Nephron (organoid): Measurements from ENCODE around the gene TBXT.
"Not testable (repeated sequence)": the region's sequence is repeated elsewhere in the genome, so short reads cannot be mapped to it uniquely, and the experiment has no call there.

ENCODE experiments used
- H3K27ac Mint-ChIP-seq, 3 experiments: 2 replicates each; pipeline ENCODE4 v1.8.0; 2020; ENCODE audit warnings: mixed read lengths in 3 of 3, mild to moderate bottlenecking in 2 of 3, moderate library complexity in 1 of 3
- H3K27me3 Mint-ChIP-seq: 2 replicates; pipeline ENCODE4 v1.8.0; 2021; ENCODE audit warnings: low read depth, mild to moderate bottlenecking, moderate library complexity, mixed read lengths
- H3K36me3 Mint-ChIP-seq: 2 replicates; pipeline ENCODE4 v1.8.0; 2020; ENCODE audit warnings: low read depth, mixed read lengths
- H3K4me1 Mint-ChIP-seq: 2 replicates; pipeline ENCODE4 v1.8.0; 2020; ENCODE audit warnings: mixed read lengths
- H3K4me3 Mint-ChIP-seq, 3 experiments: 2 replicates each; pipeline ENCODE4 v1.8.0; 2020; ENCODE audit warnings: mild to moderate bottlenecking in 3 of 3, mixed read lengths in 3 of 3, moderate library complexity in 2 of 3
- H3K9me3 Mint-ChIP-seq: 2 replicates; pipeline ENCODE4 v1.8.0; 2020; ENCODE audit warnings: mixed read lengths
- TF ChIP-seq, protein P1 (sequence below), 3 experiments: fragments of 200-600 bp; sonication (generic); IDR thresholded peaks; one replicate each; pipeline ENCODE4 v1.5.0; 2021; ENCODE audit warnings: antibody characterized with exemption in 3 of 3; ENCODE audit not compliant: unreplicated experiment in 3 of 3

Gene TBXT

DNA sequence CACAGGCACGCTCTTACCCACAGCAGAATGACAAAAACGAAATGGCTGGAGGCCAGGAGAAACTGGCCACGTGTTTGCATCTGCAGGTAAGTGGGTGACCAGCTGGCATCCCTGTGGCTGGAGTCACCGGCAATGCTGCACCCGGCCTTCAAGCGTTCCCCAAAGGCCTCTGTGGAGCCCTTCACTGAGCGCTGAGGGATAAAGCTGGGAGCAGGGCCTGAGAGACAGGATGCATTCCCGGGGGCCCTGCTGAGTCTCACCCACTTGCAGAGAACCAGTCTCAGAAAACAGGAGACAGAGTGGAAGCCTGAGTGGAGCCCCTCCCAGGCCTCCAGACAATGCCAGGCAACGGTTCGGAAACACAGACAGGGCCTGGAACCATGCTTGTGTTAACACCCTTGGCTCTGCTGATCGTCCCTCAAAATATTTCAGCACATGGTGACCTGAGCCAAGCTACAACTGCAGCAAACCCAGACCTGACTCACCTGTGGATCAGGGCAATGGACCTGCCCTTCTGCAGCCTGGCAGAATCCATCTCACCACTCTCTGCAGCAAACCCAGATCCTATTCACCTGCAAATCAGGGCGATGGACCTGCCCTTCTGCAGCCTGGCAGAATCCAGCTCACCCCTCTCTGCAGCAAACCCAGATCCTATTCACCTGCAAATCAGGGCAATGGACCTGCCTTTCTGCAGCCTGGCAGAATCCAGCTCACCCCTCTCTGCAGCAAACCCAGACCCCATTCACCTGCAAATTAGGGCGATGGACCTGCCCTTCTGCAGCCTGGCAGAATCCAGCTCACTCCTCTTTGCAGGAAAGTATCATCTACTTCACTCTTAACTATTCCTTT is 39.8 kb downstream of the TBXT start:
- Mint-ChIP-seq H3K36me3 (no peaks in the 10 kb centered on the region), H3K27me3 (peaks cover 12% of the 10 kb centered on the region), H3K4me1 (no peaks in the 10 kb centered on the region), H3K9me3 (no peaks in the 10 kb centered on the region), H3K27ac (no peak overlapping the region), H3K4me3 (no peak overlapping the region)
- TF ChIP-seq, protein P1, sequence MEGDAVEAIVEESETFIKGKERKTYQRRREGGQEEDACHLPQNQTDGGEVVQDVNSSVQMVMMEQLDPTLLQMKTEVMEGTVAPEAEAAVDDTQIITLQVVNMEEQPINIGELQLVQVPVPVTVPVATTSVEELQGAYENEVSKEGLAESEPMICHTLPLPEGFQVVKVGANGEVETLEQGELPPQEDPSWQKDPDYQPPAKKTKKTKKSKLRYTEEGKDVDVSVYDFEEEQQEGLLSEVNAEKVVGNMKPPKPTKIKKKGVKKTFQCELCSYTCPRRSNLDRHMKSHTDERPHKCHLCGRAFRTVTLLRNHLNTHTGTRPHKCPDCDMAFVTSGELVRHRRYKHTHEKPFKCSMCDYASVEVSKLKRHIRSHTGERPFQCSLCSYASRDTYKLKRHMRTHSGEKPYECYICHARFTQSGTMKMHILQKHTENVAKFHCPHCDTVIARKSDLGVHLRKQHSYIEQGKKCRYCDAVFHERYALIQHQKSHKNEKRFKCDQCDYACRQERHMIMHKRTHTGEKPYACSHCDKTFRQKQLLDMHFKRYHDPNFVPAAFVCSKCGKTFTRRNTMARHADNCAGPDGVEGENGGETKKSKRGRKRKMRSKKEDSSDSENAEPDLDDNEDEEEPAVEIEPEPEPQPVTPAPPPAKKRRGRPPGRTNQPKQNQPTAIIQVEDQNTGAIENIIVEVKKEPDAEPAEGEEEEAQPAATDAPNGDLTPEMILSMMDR (IDR thresholded peaks at IDR 0.05; ENCODE audit: unreplicated experiment in 3 of 3): no peak

DNA sequence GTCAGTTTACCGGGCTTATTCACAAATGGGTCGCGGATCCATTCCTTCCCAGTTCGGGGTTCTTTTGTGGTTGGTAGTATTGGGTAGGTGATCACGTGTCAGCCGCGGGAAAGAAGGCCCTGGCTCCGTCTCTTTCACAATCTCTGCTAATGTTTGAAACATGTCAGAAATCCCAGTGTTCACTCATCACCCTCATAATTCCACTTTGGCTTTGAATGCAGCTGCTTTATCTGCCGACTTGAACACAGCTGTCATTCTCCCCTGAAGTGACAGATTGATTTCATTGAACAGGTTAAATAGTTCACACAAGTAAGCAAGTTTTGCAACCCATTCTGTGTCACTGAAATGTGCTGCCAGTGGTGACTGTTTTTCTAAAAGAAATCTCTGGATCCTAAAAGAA is 44.5 kb downstream of the TBXT start:
- H3K4me3 Mint-ChIP-seq, H3K27ac Mint-ChIP-seq, H3K36me3 Mint-ChIP-seq, H3K4me1 Mint-ChIP-seq, H3K9me3 Mint-ChIP-seq: not testable (repeated sequence)
- peaks cover 15% of the 10 kb centered on the region for H3K27me3 Mint-ChIP-seq

DNA sequence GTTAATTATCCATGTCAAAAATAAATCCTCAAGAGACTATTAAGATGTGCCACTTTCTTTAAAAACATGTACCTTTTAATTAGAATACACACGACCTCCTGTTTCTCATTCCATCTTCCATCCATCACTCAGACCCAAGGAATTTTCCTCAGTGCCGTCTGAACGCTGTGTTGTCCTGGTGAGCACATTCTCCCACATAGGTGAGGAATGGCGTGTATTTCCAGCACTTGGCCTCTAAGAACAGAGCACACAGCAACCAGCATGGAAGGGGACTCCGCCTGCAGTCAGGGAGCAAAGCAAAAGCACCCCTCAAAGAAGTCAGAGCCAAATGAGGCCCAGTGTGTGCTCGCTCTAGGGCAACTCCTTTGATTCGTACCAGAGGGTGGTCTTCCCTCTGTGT is 45.9 kb downstream of the TBXT start:
- no peak overlapping the region for H3K4me3 Mint-ChIP-seq
- H3K9me3 Mint-ChIP-seq: no peaks in the 10 kb centered on the region
- no peak overlapping the region for H3K27ac Mint-ChIP-seq
- peaks cover 5% of the 10 kb centered on the region for H3K4me1 Mint-ChIP-seq
- TF ChIP-seq, protein P1 (IDR thresholded peaks at IDR 0.05; ENCODE audit: unreplicated experiment in 3 of 3): no peak
- no peaks in the 10 kb centered on the region for H3K36me3 Mint-ChIP-seq
- peaks cover 8% of the 10 kb centered on the region for H3K27me3 Mint-ChIP-seq

DNA sequence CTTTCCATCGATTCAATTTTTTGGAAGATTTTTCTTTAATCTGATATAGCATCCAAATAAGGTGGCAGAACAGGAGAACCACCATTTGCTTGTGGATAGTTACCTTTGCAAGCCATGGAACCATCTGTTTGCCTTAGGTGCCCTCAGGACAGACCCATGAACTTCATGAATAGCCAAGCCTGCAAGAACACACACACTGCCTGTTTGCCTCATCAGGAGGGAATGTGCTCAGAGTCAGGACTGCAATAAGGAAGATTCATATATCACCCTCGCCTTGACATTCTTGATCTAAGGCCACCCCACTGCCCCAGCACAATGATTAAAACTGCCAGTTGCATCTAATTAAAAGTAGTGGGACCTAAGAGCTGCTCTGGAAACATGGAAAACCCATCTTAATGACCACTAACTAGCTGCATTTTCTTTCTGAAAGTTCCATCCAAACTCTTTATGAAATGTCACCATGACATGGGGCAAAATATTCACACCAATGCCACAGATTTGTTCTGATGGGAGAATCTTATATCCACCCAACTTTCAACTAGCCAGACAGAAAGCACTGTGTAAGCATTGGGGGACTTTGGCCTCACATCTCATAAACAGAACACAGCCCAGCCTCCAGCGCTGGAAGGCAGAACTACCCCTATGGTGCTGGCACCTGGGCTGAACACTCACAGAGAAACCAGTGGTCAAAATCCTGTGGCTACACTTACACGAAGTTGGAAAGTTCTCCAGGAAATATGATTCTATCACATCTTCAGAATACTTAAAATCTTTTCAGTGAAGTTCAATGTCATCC is 48.3 kb downstream of the TBXT start:
- no peaks in the 10 kb centered on the region for H3K36me3 Mint-ChIP-seq
- TF ChIP-seq, protein P1 (IDR thresholded peaks at IDR 0.05; ENCODE audit: unreplicated experiment in 3 of 3): no peak
- H3K27ac Mint-ChIP-seq: no peak overlapping the region
- H3K9me3 Mint-ChIP-seq: peaks cover 11% of the 10 kb centered on the region
- H3K4me1 Mint-ChIP-seq: peaks cover 5% of the 10 kb centered on the region
- peaks cover 3% of the 10 kb centered on the region for H3K27me3 Mint-ChIP-seq
- H3K4me3 Mint-ChIP-seq: no peak overlapping the region

DNA sequence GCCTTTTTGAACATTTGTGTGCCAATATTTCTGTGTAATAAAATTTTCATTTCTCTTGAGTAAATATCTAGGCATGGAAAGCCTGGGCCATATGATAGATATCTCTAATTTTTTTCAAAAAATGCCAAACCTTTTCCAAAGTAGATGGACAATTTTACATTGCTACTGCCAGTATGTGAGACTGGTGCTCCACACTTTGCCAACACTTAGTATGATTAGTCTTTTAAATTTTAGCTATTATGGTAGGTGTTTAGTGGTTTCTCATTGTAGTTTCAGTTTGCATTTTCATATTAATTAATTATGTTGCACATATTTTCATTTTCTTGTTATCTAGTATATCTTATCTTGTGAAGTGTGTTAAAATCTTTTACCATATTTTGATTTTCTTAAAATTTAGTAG is 52.0 kb downstream of the TBXT start:
- TF ChIP-seq, protein P1 (IDR thresholded peaks at IDR 0.05; ENCODE audit: unreplicated experiment in 3 of 3): no peak
- Mint-ChIP-seq H3K27ac (no peak overlapping the region), H3K4me1 (no peaks in the 10 kb centered on the region)

DNA sequence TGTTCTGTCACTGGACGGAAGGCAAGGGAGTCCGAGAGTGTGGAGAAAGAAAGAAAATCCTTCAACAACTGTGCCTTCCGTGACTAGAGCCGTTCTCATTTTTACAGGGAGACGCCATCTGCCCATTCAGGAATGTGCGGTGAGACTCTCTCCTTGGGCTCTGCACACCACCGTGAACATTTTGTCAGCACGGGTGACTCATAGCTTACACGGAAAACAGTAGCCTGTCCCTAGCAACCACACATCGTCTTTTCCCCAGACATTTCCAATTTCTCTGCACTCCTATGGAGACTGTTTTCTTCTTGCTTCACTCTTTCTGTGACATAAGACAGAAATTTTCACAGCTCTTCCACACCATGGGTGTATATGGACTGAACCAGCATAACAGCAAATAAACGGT is 55.1 kb downstream of the TBXT start:
- no peak overlapping the region for H3K4me3 Mint-ChIP-seq
- TF ChIP-seq, protein P1 (IDR thresholded peaks at IDR 0.05; ENCODE audit: unreplicated experiment in 3 of 3): no peak

More for the DNA sequence above, 52.0 kb downstream of the TBXT start:
- H3K27me3 Mint-ChIP-seq: peaks cover 3% of the 10 kb centered on the region
- no peak overlapping the region for H3K4me3 Mint-ChIP-seq
- H3K36me3 Mint-ChIP-seq: no peaks in the 10 kb centered on the region
- H3K9me3 Mint-ChIP-seq: peaks cover 12% of the 10 kb centered on the region

More for the DNA sequence above, 55.1 kb downstream of the TBXT start:
- Mint-ChIP-seq H3K27me3 (peaks cover 5% of the 10 kb centered on the region), H3K9me3 (peaks cover 12% of the 10 kb centered on the region), H3K27ac (no peak overlapping the region), H3K4me1 (no peaks in the 10 kb centered on the region), H3K36me3 (no peaks in the 10 kb centered on the region)
